HG02623 (cell line): Measurements from ENCODE around the gene FARP2.
"Not testable (repeated sequence)": the region's sequence is repeated elsewhere in the genome, so short reads cannot be mapped to it uniquely, and the experiment has no call there.

Source experiments
- ATAC-seq: cut with Tn5 transposase; IDR thresholded peaks from one replicate; pipeline ENCODE4 v1.9.1; 2021; ENCODE audit warnings: moderate library complexity; ENCODE audit not compliant: unreplicated experiment

FARP2 gene

DNA sequence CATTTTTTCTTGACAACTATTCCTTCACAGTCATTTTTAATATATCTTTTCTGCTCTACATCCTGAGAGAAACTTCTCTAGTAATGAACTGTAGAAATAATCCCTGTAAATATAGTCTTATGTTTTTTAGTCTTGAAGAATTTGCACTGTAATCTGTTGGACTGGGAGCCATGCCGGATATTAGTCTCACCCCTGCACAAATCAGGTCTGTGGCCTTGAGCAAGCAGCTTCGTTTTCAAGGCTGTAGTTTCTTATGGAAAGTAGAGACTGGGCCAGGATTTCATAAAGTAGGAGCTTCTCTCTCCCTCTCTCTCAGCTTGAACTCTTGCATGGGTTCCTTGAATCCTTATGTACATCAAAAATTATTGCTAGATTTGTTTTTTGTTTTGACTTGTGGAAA is 8.7 kb downstream of the FARP2 start:
- ATAC-seq = no peak

DNA sequence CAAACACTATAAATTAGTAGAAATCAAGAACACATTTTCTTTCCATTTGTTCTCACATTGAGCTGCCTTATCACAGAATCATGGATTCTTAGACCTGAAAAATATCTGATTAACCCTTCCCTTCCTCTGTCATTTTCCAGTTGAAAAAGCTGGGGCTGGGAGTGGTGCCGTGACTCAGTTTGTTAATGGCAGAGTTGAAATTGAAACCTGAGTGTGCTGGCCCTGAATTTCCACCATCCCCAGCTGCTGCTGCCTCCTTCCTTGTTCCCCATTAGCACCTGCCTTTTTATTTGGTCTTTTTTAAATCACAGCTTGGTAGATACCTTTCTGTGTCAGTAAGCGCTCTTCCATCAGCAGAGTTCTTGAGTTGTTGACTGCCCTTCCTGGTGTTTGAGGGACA is 10.6 kb downstream of the FARP2 start:
- ATAC-seq = no peak

DNA sequence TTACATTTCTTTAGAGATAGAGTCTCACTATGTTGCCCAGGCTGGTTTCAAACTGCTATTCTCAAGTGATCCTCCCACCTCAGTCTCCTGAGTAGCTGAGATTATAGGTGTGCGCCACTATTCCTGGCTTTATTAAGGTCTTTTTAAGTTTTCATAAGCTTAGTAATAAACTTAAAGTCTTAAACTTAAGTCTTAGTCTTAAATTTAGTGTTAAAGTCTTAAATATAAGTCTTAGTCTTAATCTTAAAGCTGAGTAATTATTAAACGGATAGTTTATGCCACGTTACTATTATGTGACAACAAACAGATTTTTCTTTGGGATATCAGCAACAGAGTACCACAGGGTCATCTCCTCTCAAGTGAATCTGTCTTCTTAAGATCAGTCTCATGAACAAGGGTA is 12.6 kb downstream of the FARP2 start:
- no peak for ATAC-seq

DNA sequence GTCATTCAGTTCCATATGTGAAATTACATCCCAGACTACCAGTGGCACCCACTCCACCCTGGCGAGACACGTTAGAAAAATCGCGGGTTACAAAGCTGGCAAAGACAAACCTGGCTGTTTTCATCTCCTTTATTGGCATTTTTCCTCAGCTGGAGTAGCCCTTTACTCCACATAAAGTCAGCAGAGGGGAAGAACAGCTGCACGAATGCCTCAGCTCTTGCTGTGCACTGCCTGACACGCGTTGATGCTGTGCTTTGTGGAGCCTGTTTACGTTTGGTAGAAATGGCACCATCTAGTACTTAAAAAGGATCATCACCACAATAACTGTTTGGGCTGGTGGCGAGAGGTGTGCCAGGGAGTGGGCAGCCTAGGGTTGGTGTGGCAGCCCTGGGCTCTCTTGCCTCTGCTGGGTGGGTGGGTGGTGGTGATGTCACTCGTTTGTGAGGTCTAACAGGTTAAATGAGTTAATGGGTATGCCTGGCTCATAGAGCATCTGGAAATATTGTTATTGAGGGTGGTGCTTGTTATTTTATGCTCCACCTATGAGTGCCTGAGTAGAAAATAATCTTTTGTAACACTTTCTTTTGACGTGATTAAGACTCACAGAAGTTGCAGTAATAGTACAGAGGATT is 16.4 kb downstream of the FARP2 start:
- ATAC-seq = no peak

DNA sequence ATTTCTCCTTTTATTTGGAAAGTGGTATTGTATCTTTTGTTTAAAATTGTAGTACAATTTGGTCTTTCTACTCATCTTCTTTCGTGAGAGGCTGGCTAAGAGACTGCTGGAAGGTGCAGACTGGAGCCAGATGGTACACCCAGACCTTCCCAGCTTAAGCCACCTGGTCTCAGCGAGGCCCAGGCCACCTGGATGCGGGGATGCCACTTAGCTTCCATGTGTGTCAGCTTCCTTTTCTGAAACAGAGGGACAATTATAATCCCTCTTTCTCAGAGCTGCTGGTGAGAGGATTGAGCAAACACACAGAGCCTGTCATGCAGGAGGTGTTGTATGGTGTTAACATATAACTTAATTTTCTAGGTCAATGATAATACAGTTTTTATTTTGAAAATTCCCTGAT is 17.4 kb downstream of the FARP2 start:
- ATAC-seq = no peak

DNA sequence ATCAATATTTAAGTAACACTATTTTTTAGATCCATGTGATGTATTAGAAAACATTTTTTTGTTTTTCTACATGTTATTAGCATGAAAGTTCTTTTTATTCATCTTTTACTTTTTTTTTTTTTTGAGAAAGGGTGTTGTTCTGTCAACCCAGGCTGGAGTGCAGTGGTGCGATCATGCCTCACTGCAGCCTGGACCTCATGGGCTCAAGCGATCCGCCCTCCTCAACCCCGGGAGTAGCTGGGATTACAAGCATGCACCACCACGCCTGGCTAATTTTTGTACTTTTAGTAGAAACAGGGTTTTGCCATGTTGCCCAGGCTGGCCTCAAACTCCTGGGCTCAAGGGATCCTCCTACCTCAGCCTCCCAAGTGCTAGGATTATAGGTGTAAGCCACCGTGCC is 17.8 kb downstream of the FARP2 start:
- not testable (repeated sequence) for ATAC-seq

DNA sequence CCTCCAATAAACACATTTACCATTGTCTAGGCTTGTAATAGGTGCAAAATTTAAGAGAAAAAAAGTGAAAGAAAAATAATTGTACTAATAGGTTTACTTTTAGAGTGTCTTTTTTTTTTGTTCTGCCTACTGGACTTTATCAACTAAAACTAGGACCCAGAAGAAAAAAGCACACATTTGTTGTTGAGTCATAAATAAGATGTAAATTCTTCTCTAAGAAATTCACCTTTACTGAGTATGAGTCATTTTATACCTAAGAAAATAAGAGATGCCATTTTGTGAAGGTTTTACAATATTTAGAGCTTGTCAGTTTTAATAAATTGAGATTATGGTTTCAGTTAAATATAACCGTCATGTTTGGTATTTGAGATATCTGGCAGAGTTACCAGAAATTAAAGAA is 19.2 kb downstream of the FARP2 start:
- ATAC-seq = no peak

DNA sequence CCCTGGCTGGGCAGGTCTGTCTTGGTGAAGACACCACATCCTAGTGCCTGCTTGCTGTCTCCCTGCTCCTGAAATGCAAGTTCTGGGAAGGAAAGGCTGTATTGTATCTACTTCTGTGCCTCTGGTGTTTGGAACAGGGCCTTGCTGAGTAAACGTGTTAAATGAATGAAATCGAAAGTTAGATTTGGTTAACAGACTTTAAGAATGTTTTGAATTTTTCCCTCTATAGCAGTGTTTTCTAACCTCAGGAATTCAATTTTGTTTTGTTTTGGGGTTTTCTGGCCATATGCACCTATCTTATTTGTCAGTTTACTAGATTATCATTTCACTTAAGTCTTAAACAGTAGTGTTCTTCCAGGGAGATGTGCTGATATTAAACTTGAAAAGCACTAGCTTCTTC is 20.7 kb downstream of the FARP2 start:
- ATAC-seq = no peak

DNA sequence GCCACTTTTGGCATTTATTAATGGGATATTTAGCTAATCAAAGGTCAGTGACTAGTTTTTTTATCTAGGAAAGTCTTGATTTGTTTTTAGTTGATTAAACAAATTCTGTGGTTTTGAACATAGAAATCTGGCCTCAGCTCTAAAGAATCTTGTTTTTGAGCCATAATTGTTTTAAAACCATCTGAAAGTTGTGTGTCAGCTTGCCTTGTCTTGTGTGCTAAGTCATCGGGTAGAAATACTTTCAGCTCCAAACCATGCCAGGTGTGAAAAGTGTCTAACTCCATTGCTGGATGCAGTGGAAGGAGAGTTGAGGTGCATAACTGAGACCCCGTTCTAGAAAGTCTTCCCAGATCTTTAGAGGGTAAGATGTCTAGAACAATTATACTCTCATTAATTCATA is 22.7 kb downstream of the FARP2 start:
- ATAC-seq = no peak

DNA sequence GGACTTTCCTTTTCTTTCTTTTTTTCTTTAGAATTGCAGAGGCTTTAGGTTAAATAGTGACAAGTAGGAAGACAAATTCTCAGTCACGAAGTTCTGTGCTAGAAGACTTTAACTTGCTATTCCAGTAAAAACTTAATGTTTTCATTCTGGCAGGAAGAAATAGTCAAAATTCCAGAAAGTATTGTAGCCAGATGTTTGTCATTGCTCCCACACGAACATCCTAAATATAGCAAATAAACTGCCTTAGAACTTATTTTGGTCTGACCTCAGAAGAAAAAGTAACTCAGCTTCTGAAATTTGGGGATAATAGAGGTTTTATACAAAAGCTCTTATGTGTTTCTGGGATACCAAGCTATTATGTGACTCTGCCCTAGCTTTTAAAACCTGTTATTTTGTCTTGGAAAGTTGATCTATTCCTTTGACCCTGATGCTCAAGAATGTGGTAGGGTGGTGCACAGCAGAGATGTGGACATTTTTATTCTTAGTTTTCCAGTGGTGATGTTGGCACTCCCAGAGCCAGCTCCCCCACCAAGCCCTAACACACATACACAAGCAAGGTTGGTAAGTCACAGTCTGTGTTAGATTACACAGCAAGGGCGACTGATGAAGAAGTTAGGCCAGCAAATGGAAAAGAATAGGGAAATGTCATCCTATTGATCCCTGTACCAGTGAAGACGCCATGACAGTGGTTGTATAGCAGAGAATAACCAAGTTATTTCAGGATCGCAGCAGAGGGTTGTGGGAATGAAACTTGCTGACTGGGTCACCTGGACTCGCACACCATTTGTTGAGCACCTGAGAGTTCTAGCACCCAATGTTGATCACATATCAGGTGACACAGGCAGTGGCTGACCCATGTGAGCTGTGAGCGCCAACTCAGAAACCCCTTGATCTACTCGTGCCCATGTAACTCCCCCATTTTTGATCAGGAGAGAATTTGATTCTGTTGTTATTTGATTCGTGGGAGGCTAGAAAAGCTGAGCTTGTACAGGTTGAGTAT is 23.7 kb downstream of the FARP2 start:
- ATAC-seq = no peak

DNA sequence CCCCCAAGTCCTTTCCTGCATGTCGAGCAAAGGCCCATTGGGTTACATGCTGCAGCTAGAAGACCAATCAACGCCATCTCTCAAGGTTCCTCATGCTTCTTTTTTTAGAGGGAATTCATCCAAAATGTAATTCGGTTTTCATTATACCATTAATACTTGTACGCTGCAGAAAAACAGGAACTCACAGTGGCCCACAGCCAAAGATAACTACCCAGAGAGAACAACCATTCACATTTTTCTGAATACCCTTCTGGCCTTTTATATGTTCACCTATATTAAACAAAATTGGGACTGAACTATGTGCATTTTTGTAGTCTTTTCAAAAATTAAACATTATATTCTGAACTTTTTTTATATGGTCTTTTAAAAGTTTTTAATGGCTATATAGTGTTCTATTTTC is 25.8 kb downstream of the FARP2 start:
- no peak for ATAC-seq

DNA sequence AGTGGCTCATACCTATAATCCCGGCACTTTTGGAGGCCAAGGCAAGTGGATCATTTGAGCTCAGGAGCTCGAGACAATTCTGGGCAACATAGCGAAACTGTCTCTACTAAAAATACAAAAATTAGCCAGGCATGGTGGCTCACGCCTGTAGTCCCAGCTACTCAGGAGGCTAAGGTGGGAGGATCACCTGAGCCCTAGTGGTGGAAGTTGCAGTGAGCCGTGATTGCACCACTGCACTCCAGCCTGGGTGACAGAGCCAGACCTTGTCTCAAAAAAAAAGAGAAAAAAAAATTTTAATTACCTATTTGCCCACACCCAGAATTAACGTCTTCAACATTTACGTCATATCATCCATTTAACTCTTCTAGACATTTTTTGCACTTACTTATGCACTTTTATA is 29.4 kb downstream of the FARP2 start:
- not testable (repeated sequence) for ATAC-seq

DNA sequence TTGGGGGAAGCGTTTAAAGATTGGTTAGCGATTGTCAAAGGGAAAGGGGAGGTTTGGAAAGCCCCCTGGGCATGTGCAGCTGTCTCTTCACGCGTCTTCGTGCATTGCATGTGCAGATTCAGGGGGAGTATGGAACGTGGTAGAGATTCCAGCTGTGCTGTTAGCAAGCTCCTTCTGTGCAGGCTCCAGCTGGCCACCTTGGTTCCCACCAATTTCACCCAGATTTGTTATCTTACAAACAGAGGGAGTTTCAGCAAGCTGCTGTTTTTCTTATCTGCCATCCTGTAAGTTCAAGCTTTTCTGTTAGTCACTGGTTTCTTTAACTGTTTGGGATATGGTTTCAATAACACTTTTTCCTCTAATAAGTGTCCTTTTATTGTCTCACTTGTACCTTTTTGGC is 30.4 kb downstream of the FARP2 start:
- ATAC-seq = no peak

DNA sequence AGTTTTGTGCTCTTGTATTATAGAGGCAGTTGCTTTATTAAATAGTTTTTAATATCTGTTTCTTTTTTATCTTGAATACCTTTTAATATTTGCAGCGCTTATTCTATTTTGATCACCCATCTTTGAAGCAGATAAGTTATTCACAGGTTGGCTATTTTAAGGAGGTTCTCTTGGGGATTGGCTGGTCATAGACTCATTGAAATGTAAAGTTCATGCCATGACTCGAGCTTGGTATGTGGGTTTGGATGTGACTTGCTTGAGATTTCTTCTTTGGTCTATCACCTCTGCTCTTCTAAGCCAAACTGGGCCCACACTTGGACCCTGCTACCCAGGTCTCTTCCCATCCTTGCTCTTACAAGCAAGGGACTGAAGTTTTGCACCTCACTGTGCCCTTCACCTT is 33.6 kb downstream of the FARP2 start:
- ATAC-seq = no peak

DNA sequence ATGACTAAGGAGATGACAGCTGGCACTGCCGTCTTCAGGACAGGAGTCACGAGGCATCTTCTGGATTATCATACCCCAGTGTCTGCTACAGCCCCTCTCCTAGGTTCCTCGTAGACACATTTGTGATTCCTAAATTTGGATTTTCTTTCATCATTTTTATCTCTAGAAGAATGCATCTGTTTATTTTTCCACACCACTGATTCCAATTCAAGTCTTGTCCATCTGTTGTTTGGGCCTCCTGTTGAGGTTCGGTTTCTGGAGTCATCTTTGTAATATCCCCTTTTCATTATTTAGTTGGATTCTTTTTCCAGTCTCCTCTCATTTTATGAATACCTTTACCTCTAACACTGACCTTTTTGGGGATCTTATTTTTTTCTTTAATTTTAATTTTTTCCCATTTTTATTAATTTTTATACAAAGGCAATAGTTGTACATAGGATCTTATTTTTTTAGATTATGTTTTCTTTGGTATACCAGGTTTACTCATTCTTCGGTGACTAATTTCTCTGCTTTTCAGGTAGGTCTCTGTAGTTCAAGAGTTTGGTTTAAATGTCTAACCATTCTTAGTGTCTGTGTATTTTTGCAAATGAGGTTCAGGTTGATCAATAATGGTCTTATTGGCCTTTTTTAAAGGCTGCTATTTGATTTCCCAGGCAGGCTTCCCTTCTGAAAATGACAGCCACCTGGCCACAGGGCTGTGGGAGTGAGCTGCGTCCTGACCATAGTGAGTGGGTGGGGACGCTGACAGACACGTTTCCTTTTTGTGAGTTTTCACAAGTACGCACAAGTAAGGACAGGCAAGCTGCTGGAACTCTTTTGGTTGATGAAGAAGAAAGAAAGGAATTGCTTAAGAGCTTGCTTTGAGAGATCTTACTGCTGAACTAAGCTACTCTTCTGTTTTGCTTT is 34.5 kb downstream of the FARP2 start:
- no peak for ATAC-seq

DNA sequence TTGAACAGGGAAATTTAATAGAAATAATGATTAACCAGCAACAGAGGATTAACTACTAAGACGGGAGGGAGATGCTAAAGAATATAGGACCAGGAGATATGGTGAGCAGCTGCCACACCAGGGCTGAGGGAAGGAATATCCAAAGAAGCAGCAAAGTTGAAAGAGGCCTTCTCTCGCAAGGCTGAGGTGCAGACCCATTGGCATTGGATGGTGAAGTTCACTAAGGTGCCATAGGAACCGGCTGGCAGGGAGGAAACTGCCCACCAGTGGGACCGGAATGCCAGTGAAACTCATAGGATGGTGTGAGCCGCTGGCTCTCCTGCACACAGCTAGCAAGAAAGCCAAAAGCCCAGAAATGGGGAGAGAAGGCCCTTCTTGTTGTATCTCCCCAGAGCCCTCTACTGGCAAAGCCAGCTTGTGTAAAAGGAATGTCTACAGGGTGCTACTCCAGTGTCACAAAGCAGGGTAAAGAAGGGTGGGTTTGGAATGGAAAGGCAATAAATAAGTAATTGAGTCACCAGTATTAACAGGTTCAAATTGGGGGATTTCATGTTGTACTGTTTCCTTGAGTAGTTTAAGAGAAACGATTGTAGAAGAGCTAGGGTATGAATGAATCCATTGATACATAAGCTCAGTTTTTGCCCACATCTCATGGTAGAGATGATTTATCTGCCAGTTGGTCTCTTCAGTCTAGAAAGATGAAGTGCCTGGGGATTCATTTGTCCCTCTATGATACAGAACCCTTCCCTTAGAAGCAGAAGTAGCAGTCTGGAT is 36.0 kb downstream of the FARP2 start:
- no peak for ATAC-seq

DNA sequence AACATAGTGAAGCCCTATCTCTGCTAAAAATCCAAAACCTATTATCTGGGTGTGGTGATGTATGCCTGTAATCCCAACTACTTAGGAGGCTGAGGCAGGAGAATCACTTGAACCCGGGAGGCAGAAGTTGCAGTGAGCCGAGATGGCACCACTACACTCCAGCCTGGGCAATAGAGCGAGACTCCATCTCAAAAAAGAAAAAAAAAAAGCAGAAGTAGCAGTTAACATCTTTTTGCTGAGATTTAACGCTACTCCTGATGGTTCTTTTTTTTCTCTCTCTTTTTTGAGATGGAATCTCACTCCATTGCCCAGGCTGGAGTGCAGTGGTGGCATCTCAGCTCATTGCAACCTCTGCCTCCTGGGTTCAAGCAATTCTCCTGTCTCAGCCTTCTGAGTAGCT is 36.7 kb downstream of the FARP2 start:
- not testable (repeated sequence) for ATAC-seq

DNA sequence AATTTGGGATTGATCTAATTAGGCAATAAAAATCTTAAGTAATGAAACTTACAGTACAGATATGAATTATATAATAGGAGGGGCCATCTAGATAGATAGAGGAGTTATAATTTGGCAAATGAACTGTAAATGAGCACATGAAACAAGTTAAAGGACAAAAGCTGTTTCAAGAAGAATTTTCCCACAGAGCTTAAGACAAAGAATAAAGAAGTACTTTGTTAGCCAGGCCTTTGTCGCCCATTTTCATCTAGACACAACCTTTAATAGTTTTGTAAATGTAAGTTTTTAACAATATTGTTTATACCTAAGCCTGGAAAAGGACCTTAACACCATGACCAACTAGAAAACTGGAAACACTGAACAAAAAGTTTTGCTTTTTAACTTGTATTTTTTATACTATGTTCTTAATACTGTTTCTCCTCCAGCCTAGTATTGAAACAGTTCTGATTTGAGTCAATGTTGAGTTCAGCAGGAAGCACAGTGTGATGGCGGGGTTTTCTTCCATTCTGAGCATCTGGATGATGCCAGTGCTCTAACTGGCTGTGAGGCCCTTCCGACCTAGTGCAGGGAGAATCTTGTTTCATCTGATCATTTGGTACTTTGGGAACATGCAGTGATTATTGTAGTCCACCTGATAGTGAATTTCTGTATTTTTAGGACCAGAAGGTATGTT is 37.6 kb downstream of the FARP2 start:
- no peak for ATAC-seq

DNA sequence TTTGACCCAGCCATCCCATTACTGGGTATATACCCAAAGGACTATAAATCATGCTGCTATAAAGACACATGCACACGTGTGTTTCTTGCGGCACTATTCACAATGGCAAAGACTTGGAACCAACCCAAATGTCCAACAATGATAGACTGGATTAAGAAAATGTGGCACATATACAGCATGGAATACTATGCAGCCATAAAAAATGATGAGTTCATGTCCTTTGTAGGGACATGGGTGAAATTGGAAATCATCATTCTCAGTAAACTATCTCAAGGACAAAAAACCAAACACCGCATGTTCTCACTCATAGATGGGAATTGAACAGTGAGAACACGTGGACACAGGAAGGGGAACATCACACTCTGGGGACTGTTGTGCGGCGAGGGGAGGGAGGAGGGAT is 40.7 kb downstream of the FARP2 start:
- ATAC-seq = not testable (repeated sequence)
